Upper lobe of left lung (tissue), 6 donors: ENCODE data around the gene TNRC6C. TPM values are rescaled to one million over a fixed set of nuclear protein-coding genes. Genes with fewer than 3 reads are reported as not detected.
"Not testable (repeated sequence)": the region's sequence is repeated elsewhere in the genome, so short reads cannot be mapped to it uniquely, and the experiment has no call there.

Experiments used
- ATAC-seq, 2 donors: fragments of 200-7000 bp; cut with Tn5 transposase; one replicate each; pipeline ENCODE4 v1.9.1; 2022; ENCODE audit warnings: mild to moderate bottlenecking in 2 of 2, moderate library complexity in 2 of 2; ENCODE audit not compliant: low FRiP score in 2 of 2
- DNase-seq, 2 donors: peaks; one replicate each; pipeline ENCODE4 v3.0.0-alpha.2; 2019 to 2020
- H3K27ac ChIP-seq, 4 donors: fragments of 200-600 bp; sonication (generic); one replicate each; pipeline ENCODE4 v1.5.1; 2016 to 2019
- H3K27me3 ChIP-seq, 4 donors: fragments of 200-600 bp; sonication (generic); one replicate each; pipeline ENCODE4 v1.5.1; 2017 to 2019
- H3K36me3 ChIP-seq, 4 donors: fragments of 200-600 bp; sonication (generic); one replicate each; pipeline ENCODE4 v1.5.1; 2016 to 2019
- H3K4me1 ChIP-seq, 4 donors: fragments of 200-600 bp; sonication (generic); one replicate each; pipeline ENCODE4 v1.5.1; 2018 to 2019
- H3K4me3 ChIP-seq, 4 donors: fragments of 200-600 bp; sonication (generic); one replicate each; pipeline ENCODE4 v1.5.1; 2017 to 2019; ENCODE audit warnings: mild to moderate bottlenecking in 2 of 4, moderate library complexity in 1 of 4
- H3K9me3 ChIP-seq, 4 donors: fragments of 200-600 bp; sonication (generic); one replicate each; pipeline ENCODE4 v1.5.1; 2018 to 2019
- EP300 ChIP-seq, 4 donors: sonication (generic); formaldehyde crosslinking; IDR thresholded peaks; one replicate each; pipeline ENCODE4 v1.5.1; 2017; ENCODE audit warnings: antibody characterized with exemption in 4 of 4, control low read depth in 2 of 4
- POLR2A ChIP-seq, 4 donors: fragments of 450-650 bp; IDR thresholded peaks; one replicate each; pipeline ENCODE4 v1.5.1; 2016 to 2017; ENCODE audit warnings: antibody characterized with exemption in 4 of 4, mild to moderate bottlenecking in 2 of 4
- POLR2AphosphoS5 ChIP-seq, 2 donors: sonication (generic); formaldehyde crosslinking; IDR thresholded peaks; one replicate each; pipeline ENCODE4 v1.5.1; 2017; ENCODE audit warnings: antibody characterized with exemption in 2 of 2
- WGBS, 2 donors: methylation state at CpG; one replicate each; pipeline ENCODE4 v1.1.5; 2017 to 2018; 5-methylcytosine and 5-hydroxymethylcytosine counted together
- total RNA-seq, 6 donors: library from RNA; depleted of rRNA in 4 of 6; stranded (reverse); fragments of >200 nt in 4 of 6; gene quantifications; one replicate each; pipeline versions ENCODE4 v1.1.0 to v1.2.1, GENCODE V29; 2016 to 2021
- TF ChIP-seq, protein P1 (sequence below), 6 experiments: fragments of 450-650 bp in 4 of 6; fragments of 200-600 bp in 2 of 6; sonication (generic) in 2 of 6; IDR thresholded peaks; one replicate each; pipeline ENCODE4 v1.5.1; 2016 to 2019; ENCODE audit warnings: antibody characterized with exemption in 6 of 6
- donor health status: DM: no; HTN: no; CAD: no; lungs with moderate emphysema.
- donor health status: DM: no; HTN: yes; CAD: no; lungs with severe emphysema.

TNRC6C gene
- total RNA-seq, 6 donors from 2014 or later = 8.7 to 38.8 (median 14.7) TPM

DNA sequence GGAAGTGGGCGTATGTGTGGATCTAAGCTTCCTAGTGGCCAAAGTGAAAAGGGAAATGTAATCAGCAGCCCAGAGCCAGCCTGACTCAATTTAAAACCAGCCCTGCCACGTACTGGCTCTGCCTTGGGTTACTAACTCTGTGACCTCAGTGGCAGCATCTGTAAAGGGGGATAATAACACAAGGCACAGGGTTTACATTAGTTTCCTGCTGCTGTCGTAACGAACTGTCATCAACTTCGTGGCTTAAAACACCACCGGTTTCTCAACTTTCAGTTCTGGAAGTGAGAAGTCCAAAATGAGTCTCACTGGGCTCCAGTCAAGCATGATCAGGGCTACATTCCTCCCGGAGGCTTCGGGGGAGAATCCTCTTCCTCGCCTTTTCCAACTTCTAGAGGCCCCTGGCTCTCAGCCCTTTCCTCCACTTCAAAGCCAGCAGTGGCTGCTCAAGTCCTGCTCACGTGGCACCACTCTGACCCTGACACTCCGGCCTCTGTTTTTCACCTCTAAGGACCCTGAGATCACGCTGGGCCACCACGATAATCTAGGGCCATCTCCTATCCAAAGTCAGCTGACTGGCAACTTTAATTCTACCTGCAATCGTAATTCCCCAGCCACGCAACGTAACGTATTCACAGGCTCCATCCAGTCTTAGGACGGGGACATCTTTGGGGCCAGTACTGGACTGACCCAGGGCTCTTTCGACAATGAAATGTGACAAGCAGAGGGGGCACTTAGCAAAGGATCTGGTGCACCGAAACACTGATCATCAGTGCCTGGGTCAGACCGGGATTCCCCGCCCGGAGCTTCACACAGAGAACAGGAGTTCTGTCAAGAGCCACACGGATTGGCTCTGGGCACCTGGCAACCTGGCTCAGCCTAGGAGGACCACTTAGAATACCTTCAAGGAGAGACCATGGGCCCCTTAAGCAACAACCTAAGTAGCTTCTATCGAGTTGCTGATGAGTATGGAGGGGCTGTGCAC, 155.6 kb downstream of the TNRC6C start:
- Histone ChIP-seq H3K9me3 (no peaks in the 10 kb centered on the region), H3K36me3 (peaks cover 7 to 67% (median 49%) of the 10 kb centered on the region in 4 donors), H3K4me1 (peaks cover 4 to 29% (median 22%) of the 10 kb centered on the region in 4 donors), H3K4me3 (no peak overlapping the region), H3K27ac (peak overlapping the region in 2 of 4 donors; percentile 58 to 69), H3K27me3 (no peaks in the 10 kb centered on the region)
- ATAC-seq (no peak), DNase-seq (peak in 1 of 2 donors; percentile 54)
- TF ChIP-seq EP300 (IDR thresholded peaks at IDR 0.05) = no peak
- TF ChIP-seq POLR2AphosphoS5 (IDR thresholded peaks at IDR 0.05) = peak in 1 of 2 donors; percentile 13
- 71 to 76% methylated on average over 19 to 25 of the region's 25 CpGs for WGBS, 2 donors

DNA sequence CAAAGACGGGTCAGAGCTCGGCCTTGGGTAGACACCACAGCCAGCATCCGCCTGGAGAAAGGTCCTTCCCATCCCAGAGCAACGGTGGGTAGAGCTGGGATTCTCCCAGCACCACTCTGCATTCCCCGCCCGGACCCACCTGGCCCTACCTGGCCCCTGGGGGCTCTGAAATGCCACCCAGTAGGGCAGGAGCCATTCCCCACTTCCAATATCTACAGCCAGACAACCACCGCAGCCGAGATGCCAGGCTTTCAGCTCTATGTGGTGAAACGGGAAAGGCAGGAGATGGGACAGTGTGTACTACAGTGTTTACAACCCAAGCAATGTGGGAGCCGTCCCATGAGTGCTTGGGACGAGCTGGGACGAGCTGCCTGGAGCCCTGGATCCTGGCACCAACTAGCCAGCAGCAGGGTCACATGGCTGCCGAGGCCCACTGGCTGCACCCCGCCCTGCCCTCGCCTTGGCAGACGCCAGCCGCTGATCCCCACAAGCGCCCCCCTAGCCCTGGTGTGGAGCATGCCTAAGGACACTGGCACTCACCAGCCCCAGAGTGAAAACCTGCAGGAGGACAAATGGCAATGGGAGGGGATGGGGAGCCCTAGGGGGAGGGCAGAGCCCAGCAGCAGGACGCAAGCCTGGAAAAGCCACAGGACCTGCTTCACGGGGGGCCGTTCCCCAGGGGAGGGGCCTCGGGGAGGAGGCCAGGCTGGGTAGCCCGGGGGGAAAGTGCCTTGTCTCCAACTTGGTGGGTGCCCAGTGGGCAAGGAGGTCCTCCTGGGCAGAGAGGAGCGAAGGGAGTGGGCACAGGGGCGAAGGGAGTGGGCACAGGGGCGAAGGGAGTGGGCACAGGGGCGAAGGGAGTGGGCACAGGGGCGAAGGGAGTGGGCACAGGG, 156.6 kb downstream of the TNRC6C start:
- Histone ChIP-seq H3K9me3 (no peaks in the 10 kb centered on the region), H3K4me3 (no peak overlapping the region), H3K36me3 (peaks cover 7 to 60% (median 43%) of the 10 kb centered on the region in 4 donors), H3K27ac (peak overlapping the region in 1 of 4 donors; percentile 26), H3K27me3 (no peaks in the 10 kb centered on the region), H3K4me1 (peaks cover 4 to 29% (median 22%) of the 10 kb centered on the region in 4 donors)
- no peak for TF ChIP-seq POLR2A (IDR thresholded peaks at IDR 0.05)
- TF ChIP-seq EP300 (IDR thresholded peaks at IDR 0.05) = no peak
- TF ChIP-seq, protein P1, sequence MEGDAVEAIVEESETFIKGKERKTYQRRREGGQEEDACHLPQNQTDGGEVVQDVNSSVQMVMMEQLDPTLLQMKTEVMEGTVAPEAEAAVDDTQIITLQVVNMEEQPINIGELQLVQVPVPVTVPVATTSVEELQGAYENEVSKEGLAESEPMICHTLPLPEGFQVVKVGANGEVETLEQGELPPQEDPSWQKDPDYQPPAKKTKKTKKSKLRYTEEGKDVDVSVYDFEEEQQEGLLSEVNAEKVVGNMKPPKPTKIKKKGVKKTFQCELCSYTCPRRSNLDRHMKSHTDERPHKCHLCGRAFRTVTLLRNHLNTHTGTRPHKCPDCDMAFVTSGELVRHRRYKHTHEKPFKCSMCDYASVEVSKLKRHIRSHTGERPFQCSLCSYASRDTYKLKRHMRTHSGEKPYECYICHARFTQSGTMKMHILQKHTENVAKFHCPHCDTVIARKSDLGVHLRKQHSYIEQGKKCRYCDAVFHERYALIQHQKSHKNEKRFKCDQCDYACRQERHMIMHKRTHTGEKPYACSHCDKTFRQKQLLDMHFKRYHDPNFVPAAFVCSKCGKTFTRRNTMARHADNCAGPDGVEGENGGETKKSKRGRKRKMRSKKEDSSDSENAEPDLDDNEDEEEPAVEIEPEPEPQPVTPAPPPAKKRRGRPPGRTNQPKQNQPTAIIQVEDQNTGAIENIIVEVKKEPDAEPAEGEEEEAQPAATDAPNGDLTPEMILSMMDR (IDR thresholded peaks at IDR 0.05) = no peak
- TF ChIP-seq POLR2AphosphoS5 (IDR thresholded peaks at IDR 0.05) = no peak
- 79 to 80% methylated on average over 14 to 22 of the region's 28 CpGs for WGBS, 2 donors
- ATAC-seq (no peak), DNase-seq (no peak)

DNA sequence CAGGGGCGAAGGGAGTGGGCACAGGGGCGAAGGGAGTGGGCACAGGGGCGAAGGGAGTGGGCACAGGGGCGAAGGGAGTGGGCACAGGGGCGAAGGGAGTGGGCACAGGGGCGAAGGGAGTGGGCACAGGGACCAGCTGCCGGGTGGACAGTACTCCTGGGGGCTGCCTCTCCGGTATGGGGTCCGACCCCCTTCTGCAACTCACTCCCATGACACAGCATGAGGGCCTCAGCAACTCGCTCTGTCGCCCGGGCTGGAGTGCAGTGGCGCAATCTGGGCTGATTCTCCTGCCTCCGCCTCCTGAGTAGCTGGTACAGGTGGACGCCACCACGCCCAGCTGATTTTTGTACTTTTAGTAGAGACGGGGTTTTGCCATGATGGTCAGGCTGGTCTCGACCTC, 157.3 kb downstream of the TNRC6C start:
- not testable (repeated sequence) for H3K4me3 ChIP-seq, ATAC-seq, DNase-seq, H3K9me3 ChIP-seq, H3K27me3 ChIP-seq, H3K27ac ChIP-seq
- peaks cover 2 to 60% (median 42%) of the 10 kb centered on the region in 4 donors for H3K36me3 ChIP-seq
- WGBS, 2 donors = 85 to 88% methylated on average over 7 to 16 of the region's 18 CpGs
- peaks cover 4 to 29% (median 22%) of the 10 kb centered on the region in 4 donors for H3K4me1 ChIP-seq

DNA sequence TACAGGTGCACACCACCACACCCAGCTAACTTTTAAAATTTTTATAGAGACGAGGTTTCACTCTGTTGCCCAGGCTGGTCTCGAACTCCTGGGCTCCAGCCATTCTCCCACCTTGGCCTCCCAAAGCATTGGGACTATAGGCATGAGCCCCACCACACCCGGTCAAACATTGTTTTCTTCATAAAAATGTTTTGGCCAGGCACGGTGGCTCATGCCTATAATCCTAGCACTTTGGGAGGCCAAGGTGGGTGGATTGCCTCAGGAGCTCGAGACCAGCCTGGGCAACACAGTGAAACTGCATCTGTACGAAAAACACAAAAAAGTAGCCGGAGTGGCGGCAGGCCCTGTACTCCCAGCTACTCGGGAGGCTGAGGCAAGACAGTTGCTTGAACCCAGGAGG, 157.9 kb downstream of the TNRC6C start:
- H3K4me3 ChIP-seq = no peak overlapping the region
- no peaks in the 10 kb centered on the region for H3K27me3 ChIP-seq
- DNase-seq (no peak), ATAC-seq (no peak)
- H3K4me1 ChIP-seq = peaks cover 4 to 31% (median 23%) of the 10 kb centered on the region in 4 donors
- H3K9me3 ChIP-seq = no peaks in the 10 kb centered on the region
- peaks cover 0 to 60% (median 42%) of the 10 kb centered on the region in 4 donors for H3K36me3 ChIP-seq
- WGBS, 2 donors = 93 to 98% methylated on average over 9 of the region's 9 CpGs
- TF ChIP-seq EP300 (IDR thresholded peaks at IDR 0.05) (no peak), POLR2AphosphoS5 (IDR thresholded peaks at IDR 0.05) (no peak), POLR2A (IDR thresholded peaks at IDR 0.05) (no peak)
- TF ChIP-seq, protein P1 (IDR thresholded peaks at IDR 0.05) = no peak
- no peak overlapping the region for H3K27ac ChIP-seq

DNA sequence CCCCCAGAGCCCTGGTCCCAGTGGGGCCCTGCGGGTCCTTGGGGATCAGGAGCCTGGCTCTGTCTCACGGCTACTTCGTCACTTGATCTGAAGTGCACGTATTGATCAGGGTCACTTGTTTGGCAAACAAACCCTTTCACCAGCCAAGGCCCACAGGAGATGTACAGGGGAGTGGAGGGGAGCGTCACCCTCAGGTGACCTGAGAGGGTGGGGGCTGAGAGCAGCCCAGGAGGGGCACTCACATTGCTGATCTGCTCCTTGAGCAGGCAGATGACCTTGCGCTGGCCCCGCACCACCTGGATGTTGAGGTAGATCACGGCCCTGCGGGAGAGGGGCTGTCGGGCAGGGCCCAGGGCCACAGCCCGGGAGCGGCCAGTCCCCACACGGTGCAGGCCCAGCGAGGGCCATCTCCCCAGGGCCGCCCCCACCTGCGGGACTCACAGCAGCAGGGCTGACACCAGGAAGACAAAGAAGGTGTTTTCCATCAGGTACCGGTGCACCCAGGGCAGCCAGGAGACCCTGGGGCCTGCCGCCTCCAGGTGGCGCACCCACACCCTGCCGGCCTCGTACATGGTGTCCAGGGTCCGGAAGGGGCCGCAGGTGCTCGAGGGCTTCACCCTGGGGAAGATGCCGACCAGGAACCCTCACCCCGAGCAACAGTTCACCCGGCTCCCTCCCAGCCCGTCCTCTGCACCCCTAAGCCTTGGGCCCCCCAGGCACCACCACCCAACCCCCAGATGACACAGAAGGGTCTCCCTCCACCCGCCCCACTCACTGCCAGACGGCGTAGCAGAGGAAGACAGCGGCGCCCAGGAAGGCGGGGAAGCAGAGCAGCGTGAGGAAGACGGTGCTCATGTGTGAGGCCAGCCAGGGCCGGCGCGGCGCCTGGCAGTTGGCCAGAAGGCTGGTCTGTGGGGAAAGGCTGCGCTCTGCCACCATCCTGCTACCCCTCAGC, 158.8 kb downstream of the TNRC6C start:
- DNase-seq (peak in 1 of 2 donors; percentile 88), ATAC-seq (no peak)
- WGBS, 2 donors = 48 to 68% methylated on average over 26 to 39 of the region's 41 CpGs
- no peaks in the 10 kb centered on the region for H3K9me3 ChIP-seq
- H3K27ac ChIP-seq = peak overlapping the region in 1 of 4 donors; percentile 23
- H3K27me3 ChIP-seq = no peaks in the 10 kb centered on the region
- no peak overlapping the region for H3K4me3 ChIP-seq
- peaks cover 3 to 60% (median 43%) of the 10 kb centered on the region in 4 donors for H3K36me3 ChIP-seq
- H3K4me1 ChIP-seq = peaks cover 4 to 40% (median 28%) of the 10 kb centered on the region in 4 donors
- no peak for TF ChIP-seq POLR2AphosphoS5 (IDR thresholded peaks at IDR 0.05)
- no peak for TF ChIP-seq EP300 (IDR thresholded peaks at IDR 0.05)
- TF ChIP-seq, protein P1 (IDR thresholded peaks at IDR 0.05) = peak in 3 of 6 experiments; percentile 33 to 63 (median 46)
- no peak for TF ChIP-seq POLR2A (IDR thresholded peaks at IDR 0.05)
